DLD1 (cell line): ENCODE measurements around the gene NUCB2.

ENCODE experiments used
- in situ Hi-C: cut with HindIII; loops from 2 replicates; pipeline ENCODE4 v1.10.0; 2017; ENCODE audit warnings: low sequenced_read_pairs

The NUCB2 gene

GRCh38 chr11:17331669-17332068 is 55.1 kb downstream of the NUCB2 start:
- in situ Hi-C loops = no loop called here

GRCh38 chr11:17333799-17334586 is 57.5 kb downstream of the NUCB2 start:
- in situ Hi-C loops = no loop called here

- in situ Hi-C loops = no loop called here
Measured at GRCh38 chr11:17343257-17343656, 66.7 kb downstream of the NUCB2 start.

GRCh38 chr11:17343907-17344306 is 67.4 kb downstream of the NUCB2 start:
- in situ Hi-C loops = no loop called here

GRCh38 chr11:17347676-17348075 is 71.1 kb downstream of the NUCB2 start:
- in situ Hi-C loops = no loop called here

GRCh38 chr11:17350455-17351171 is 74.1 kb downstream of the NUCB2 start:
- in situ Hi-C loops = no loop called here

GRCh38 chr11:17351172-17351509 is 74.6 kb downstream of the NUCB2 start:
- in situ Hi-C loops = no loop called here

GRCh38 chr11:17351510-17352176 is 75.1 kb downstream of the NUCB2 start, which contains the start of gene NCR3LG1:
TSS of gene NCR3LG1 (plus strand) at chr11:17351800. CDS start at chr11:17351970, 170 bp downstream.
- in situ Hi-C loops = no loop called here

- in situ Hi-C loops = no loop called here
Measured at GRCh38 chr11:17352950-17353820, 76.6 kb downstream of the NUCB2 start.

- in situ Hi-C loops = no loop called here
Measured at GRCh38 chr11:17353821-17354600, 77.5 kb downstream of the NUCB2 start.

- in situ Hi-C loops = no loop called here
Measured at GRCh38 chr11:17354601-17354991, 78.1 kb downstream of the NUCB2 start.

- in situ Hi-C loops = no loop called here
Measured at GRCh38 chr11:17366495-17366894, 90.0 kb downstream of the NUCB2 start.

GRCh38 chr11:17368551-17368950 is 92.0 kb downstream of the NUCB2 start:
- in situ Hi-C loops = no loop called here

- in situ Hi-C loops = no loop called here
Measured at GRCh38 chr11:17369094-17369493, 92.6 kb downstream of the NUCB2 start.

GRCh38 chr11:17369684-17370243 is 93.2 kb downstream of the NUCB2 start:
- in situ Hi-C loops = no loop called here

- in situ Hi-C loops = no loop called here
Measured at GRCh38 chr11:17371614-17372013, 95.1 kb downstream of the NUCB2 start.

GRCh38 chr11:17375547-17375946 is 99.0 kb downstream of the NUCB2 start:
- in situ Hi-C loops = no loop called here

- in situ Hi-C loops = no loop called here
Measured at GRCh38 chr11:17376493-17376892, 100.0 kb downstream of the NUCB2 start.

GRCh38 chr11:17378655-17379054 is 102.1 kb downstream of the NUCB2 start:
- in situ Hi-C loops = no loop called here
